ENCODE measurements around the gene SLFNL1.

DNA sequence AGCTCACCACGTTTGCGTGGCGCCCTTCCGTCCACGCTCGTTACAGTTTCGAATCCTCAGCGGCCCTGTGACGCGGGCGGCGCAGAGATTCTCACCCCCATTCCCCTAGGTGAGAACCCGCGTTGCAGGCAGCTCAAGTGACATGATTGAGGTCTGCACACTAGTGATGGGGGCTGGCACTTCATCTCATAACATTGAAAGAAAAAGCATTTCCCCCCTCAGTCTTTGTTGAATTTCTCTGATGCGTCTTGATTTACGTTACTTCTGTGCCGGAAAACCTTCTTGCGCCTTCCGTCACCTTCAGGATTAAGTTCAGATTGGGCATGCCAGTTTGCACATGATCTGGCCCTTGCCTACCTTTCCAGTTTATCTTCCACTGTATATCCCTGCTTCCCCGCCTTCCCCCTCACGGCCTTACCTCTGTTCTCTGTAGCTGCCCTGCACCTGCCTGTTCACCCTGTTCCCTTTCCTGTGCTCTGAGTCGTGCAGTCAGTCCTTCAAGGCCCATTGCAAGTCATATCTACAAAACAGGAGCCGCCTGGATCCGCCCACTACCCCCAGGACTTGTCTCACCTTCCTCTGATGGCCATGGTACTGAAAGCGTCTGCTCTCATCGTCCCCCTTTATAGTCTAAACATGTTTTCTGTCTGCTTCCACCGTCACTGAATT, 40.9 kb downstream of the SLFNL1 start:
- TF ChIP-seq, protein P1, sequence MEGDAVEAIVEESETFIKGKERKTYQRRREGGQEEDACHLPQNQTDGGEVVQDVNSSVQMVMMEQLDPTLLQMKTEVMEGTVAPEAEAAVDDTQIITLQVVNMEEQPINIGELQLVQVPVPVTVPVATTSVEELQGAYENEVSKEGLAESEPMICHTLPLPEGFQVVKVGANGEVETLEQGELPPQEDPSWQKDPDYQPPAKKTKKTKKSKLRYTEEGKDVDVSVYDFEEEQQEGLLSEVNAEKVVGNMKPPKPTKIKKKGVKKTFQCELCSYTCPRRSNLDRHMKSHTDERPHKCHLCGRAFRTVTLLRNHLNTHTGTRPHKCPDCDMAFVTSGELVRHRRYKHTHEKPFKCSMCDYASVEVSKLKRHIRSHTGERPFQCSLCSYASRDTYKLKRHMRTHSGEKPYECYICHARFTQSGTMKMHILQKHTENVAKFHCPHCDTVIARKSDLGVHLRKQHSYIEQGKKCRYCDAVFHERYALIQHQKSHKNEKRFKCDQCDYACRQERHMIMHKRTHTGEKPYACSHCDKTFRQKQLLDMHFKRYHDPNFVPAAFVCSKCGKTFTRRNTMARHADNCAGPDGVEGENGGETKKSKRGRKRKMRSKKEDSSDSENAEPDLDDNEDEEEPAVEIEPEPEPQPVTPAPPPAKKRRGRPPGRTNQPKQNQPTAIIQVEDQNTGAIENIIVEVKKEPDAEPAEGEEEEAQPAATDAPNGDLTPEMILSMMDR (IDR thresholded peaks at IDR 0.05) = no peak
- no peak for TF ChIP-seq POLR2A (IDR thresholded peaks at IDR 0.05)
- TF ChIP-seq POLR2AphosphoS5 (IDR thresholded peaks at IDR 0.05) = no peak
